GM12873 (cell line): ENCODE data around the gene EEPD1.

Experiments
- TF ChIP-seq, protein P1 (sequence below): IDR thresholded peaks from 2 replicates; pipeline ENCODE4 v1.5.1; 2012; ENCODE audit warnings: low read depth, mild to moderate bottlenecking, moderate library complexity, low read length, control low read depth; ENCODE audit not compliant: insufficient read depth; ENCODE audit errors: missing control alignments

The EEPD1 gene

DNA sequence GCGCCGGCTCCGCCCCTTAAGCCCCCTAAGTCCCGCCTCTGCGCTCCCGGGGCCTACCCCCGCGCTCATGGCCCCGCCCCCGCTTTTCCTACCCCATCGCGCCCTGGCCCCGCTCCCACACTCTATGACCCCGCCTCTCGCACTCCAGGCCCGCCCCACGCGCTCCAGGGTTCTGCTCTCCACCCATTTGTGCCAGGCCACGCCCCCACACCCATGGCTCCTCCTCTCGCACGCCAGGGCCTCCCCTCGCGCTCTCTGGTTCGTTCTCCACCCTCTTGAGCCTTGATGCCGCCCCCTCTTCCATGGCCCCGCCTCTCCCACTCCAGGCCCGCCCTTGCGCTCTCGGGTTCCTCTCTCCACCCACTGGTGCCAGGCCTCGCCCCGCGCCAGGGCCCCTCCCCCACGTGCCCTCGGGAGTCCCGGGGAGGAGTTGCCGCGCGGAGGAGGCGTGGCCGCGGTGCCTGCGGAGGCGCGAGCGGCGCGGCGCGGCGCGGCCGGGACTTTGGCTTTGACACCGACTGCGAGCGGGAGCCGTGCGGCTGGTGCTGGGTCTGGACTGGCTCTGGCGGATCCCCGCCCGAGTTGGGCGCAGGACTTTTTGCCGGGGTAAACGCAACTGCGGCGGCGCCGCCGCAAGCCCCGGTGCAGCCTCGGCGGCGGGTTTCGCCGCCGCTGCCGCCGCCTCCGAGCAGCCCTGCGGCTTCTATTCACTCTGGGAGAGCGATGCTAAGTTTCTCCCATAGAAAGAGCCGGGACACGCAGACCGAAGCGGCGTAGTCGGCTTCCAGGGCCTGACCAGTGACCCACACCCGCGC, at the start of gene EEPD1:
Gene EEPD1, plus strand, starts transcription at position 499 of the 815 bp plus-strand sequence. CDS start 1,071 bp downstream, outside the sequence.
- TF ChIP-seq, protein P1, sequence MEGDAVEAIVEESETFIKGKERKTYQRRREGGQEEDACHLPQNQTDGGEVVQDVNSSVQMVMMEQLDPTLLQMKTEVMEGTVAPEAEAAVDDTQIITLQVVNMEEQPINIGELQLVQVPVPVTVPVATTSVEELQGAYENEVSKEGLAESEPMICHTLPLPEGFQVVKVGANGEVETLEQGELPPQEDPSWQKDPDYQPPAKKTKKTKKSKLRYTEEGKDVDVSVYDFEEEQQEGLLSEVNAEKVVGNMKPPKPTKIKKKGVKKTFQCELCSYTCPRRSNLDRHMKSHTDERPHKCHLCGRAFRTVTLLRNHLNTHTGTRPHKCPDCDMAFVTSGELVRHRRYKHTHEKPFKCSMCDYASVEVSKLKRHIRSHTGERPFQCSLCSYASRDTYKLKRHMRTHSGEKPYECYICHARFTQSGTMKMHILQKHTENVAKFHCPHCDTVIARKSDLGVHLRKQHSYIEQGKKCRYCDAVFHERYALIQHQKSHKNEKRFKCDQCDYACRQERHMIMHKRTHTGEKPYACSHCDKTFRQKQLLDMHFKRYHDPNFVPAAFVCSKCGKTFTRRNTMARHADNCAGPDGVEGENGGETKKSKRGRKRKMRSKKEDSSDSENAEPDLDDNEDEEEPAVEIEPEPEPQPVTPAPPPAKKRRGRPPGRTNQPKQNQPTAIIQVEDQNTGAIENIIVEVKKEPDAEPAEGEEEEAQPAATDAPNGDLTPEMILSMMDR: no peak

DNA sequence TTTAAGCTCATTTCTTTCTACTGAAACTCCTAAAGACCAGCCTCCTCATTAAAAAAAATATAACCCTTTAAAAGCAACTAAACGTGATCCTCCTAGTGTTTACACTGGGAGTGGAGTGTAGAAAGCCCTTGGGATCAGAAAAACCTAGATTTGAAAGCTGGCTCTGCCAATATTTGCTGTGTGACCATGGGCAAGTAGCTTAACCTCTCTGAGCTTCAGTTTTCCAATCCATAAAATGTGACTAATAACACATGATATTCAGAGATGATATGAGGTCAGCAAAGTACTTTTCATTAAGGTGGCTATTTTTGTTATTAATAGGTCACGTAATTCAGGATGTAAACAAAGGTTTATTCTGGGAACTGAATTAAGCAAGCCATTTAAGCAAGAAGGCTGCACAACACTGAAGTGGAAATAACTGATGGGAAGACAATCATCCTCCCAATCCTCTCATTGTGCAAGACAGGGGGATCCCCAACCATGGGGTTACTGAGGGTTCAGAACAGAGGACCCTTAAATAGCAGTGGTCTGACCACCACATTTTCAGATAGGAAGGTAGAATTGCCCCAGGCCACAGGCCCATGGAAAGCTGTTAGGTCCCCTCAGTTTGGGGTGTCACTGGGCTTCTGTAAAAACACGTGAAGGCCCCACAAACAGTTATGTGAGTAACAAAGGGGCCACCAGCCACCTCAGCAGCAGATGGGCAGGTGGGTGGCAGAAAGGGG, 49.1 kb upstream of the EEPD1 start:
- TF ChIP-seq, protein P1: no peak

DNA sequence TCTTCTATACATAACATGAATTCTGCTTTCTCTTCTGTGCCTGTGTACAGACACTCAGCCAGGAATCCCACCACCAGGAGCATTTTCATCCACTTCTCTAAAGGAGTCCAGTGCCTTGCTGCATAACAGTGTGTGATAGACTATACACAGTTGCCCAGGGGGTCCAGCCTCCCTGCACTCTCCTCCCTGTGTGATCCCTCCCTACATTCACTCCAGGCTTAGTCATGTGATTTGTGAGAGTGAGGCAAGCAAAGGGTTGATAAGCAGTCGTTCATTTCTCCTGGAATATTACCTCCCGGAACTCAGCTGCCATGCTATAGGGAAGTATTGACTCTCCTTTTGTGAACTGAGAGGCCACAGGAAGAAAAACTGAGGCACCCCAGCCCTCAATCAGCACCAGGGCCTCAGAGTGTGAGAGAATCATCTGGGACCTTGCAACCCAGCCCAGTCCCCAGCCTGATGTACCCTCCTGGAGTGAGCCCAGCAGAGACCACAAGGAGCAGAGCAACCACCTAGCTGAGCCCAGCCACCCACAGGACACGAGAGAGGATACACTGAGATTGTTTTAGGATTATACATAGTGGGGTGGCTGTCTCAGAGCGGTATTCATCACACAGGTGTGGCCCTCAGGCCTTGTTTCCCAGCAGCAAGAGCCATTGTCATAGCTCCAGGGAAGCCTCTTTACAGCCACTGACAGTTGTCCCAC, 45.0 kb upstream of the EEPD1 start:
- TF ChIP-seq, protein P1: no peak

DNA sequence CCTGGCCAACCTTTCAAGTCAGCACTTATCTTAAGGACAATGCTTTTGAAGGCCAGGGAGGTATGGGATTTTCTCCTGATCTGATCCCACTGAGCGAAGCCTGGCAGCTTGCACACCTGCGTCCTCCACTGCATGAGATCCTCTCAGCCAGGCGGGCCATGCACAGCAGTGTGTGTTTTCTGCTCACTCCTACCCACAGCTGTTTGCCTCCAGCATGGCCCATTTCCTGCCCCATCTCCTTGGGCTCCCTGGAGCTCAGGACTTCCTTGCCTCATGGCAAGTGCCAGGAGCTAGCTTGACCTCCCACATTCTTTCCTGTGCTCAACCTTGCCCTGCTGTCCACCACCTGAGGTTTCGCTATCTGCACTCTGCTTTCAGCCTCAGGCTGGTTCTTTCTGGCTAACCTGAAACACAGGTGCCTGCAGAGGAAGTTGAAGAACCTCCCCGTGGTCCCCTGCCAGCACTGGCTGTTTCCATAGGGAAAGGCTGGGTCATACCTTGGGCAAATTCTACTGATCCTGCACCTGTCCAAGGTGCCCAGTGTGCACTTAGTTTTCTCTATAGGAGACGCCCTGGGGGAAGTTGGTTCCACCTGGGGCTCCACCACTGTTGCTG, 43.9 kb upstream of the EEPD1 start:
- TF ChIP-seq, protein P1: no peak

DNA sequence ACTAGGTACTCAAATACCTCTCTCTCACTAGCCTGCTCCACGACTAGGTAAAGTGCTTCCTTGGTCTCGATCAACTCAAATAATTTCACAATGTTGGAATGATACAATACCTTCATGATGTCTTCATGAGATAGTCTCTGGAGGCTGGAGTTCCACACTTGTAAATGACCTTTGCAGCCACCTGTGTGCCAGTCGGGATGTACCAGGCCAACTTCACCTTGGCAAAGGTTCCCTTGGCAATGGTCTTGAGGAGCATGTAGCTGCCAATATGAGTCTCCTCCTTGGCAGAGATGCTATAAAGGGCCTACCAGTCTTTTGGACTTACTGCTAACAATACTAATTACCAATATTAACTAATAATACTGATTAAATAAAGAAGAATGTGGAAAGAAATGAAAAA, 42.5 kb upstream of the EEPD1 start:
- TF ChIP-seq, protein P1: no peak

DNA sequence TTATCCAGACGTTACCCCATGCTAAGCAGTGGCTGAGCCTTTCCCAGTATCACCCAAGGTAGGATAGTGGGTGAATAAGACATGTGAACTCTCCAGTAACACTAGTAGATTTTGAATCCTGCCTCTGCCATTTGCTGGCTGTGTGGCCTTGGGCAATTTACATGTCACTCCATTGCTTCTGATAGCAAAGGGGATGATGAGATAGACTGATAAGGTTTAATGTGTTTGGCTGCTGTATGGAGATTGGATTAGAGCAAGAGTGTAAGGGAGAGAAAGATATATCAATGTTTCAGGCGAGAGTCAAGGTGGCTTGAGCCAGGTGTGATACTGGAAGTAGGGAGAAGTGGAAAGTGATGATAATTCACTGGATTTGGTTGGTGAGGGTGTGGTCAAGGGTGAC, 40.1 kb upstream of the EEPD1 start:
- TF ChIP-seq, protein P1: no peak
